Keratinocyte (primary cell): ENCODE measurements around the gene TMEM184A.

ENCODE experiments used
- EZH2 ChIP-seq: IDR thresholded peaks from one replicate; pipeline ENCODE4 v1.6.1; 2012; ENCODE audit warnings: inconsistent platforms, mild to moderate bottlenecking, low read length, moderate library complexity
- TF ChIP-seq, protein P1 (sequence below), 3 experiments: IDR thresholded peaks in 1 of 3; conservative IDR thresholded peaks in 1 of 3; optimal IDR thresholded peaks in 1 of 3; 2 replicates in 2 of 3; 3 replicates in 1 of 3; pipeline versions ENCODE3 to v1.5.1; 2011; ENCODE audit warnings: low read length in 3 of 3, mild to moderate bottlenecking in 3 of 3, moderate library complexity in 2 of 3, control low read depth in 1 of 3, inconsistent platforms in 1 of 3; ENCODE audit not compliant: insufficient read depth in 2 of 3; ENCODE audit errors: extremely low read depth in 1 of 3

DNA sequence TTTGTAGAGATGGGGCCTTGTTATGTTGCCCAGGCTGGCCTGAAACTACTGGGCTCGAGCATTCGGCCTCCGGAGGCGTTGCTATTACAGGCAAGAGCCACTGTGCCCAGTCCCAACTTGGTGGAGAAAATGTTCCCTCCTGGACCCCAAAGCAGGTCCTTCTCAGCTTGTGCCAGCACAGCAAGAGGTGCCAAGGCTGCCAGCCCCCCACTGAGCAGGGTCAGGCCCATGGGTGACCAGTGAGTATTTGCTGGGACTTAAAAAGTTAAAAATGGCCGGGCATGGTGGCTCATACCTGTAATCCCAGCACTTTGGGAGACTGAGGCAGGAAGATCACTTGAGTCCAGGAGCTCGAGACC is 20.9 kb downstream of the TMEM184A start:
- TF ChIP-seq, protein P1, sequence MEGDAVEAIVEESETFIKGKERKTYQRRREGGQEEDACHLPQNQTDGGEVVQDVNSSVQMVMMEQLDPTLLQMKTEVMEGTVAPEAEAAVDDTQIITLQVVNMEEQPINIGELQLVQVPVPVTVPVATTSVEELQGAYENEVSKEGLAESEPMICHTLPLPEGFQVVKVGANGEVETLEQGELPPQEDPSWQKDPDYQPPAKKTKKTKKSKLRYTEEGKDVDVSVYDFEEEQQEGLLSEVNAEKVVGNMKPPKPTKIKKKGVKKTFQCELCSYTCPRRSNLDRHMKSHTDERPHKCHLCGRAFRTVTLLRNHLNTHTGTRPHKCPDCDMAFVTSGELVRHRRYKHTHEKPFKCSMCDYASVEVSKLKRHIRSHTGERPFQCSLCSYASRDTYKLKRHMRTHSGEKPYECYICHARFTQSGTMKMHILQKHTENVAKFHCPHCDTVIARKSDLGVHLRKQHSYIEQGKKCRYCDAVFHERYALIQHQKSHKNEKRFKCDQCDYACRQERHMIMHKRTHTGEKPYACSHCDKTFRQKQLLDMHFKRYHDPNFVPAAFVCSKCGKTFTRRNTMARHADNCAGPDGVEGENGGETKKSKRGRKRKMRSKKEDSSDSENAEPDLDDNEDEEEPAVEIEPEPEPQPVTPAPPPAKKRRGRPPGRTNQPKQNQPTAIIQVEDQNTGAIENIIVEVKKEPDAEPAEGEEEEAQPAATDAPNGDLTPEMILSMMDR (optimal IDR thresholded peaks at IDR 0.05 in 1 of 3, IDR thresholded peaks at IDR 0.05 in 1 of 3, conservative IDR thresholded peaks at IDR 0.05 in 1 of 3; ENCODE audit: extremely low read depth in 1 of 3, insufficient read depth in 2 of 3, low read length in 3 of 3) = no peak
- TF ChIP-seq EZH2 = no peak
